Fibroblast of mammary gland (primary cell): Measurements from ENCODE around the gene NLRP10.

Experiments
- DNase-seq: peaks from one replicate; pipeline ENCODE4 v3.0.0-alpha.2; 2010; ENCODE audit warnings: low read depth
- H3K4me3 ChIP-seq: 2 replicates; pipeline ENCODE4 v1.5.1; 2011; ENCODE audit warnings: low read depth, mild to moderate bottlenecking, low read length, moderate library complexity; ENCODE audit not compliant: control insufficient read depth
- TF ChIP-seq, protein P1 (sequence below): conservative IDR thresholded peaks from 2 replicates; pipeline ENCODE4 v1.5.1; 2011; ENCODE audit warnings: low read depth, low read length, inconsistent platforms; ENCODE audit not compliant: control insufficient read depth, insufficient read depth

The NLRP10 gene

DNA sequence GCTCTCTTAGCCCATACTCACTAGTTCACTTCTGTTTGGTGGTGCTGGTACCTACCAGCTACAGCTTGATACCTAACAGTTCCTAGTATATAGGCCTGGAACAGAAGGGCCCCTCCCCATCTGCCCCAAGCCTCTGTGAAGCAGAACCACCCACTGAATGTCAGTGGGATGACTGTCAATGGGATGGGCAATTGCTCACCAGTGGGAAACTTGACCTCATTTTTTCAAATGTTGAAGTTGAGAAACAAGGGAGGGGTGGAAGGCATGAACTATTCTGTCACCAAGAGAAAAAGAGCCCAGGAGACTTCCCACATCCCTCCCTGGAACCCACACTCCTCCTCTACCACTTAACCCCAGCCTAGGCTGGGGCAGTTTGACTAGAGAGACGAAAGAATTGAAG lies at the start of gene NLRP10:
NLRP10 (minus strand) TSS at position 62 of the 400 bp plus-strand sequence. CDS start 1,952 bp downstream, outside the sequence.
- peak; percentile 92 for DNase-seq
- peak within 1 kb of the TSS; percentile 1 for H3K4me3 ChIP-seq
- TF ChIP-seq, protein P1, sequence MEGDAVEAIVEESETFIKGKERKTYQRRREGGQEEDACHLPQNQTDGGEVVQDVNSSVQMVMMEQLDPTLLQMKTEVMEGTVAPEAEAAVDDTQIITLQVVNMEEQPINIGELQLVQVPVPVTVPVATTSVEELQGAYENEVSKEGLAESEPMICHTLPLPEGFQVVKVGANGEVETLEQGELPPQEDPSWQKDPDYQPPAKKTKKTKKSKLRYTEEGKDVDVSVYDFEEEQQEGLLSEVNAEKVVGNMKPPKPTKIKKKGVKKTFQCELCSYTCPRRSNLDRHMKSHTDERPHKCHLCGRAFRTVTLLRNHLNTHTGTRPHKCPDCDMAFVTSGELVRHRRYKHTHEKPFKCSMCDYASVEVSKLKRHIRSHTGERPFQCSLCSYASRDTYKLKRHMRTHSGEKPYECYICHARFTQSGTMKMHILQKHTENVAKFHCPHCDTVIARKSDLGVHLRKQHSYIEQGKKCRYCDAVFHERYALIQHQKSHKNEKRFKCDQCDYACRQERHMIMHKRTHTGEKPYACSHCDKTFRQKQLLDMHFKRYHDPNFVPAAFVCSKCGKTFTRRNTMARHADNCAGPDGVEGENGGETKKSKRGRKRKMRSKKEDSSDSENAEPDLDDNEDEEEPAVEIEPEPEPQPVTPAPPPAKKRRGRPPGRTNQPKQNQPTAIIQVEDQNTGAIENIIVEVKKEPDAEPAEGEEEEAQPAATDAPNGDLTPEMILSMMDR, result no peak

DNA sequence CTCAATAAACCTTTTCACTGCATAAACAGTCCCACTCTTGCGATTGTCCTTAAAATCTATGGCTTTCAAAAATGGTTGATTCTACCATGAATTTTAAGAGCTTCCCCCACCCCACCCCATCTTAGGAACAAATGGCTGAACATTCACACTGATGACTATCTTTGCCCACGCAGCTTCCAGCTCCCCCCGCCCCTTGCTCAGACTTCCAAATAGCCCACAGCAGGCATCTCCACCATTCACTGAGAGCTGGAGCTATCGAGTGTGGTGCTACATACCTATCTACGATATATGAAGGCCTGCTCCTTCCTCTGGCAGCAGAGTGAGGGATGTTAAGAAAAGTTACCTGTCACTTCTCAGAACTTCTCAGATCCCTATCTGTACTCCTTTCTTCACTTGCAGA lies 48.6 kb upstream of the NLRP10 start:
- TF ChIP-seq, protein P1, result no peak
- no peak overlapping the region for H3K4me3 ChIP-seq
- no peak for DNase-seq

DNA sequence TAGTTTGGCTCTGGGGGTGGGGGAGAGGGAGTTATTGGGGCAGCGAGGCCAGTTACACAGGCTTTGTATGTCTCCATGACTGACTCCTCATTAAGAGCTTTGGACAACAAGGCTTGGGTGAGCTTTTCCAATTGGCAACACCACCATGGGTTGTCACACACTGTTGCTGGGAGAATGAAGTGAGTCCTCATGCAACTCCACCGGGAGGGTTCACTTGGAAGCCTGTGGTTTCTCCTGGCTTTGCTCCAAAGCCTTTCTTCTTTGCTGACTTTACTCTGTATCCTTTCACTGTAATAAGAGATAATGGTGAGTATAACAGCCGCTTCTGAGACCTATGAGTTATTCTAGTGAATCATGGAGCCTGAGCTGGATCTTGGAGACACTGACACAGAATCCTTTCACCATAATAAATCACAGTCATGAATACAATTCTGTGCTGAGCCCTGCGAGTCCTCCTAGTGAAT lies 46.8 kb upstream of the NLRP10 start:
- peak; percentile 99 for DNase-seq
- H3K4me3 ChIP-seq, result no peak overlapping the region
- TF ChIP-seq, protein P1, result no peak

- no peak overlapping the region for H3K4me3 ChIP-seq
- no peak for DNase-seq
- TF ChIP-seq, protein P1, result no peak
Observed at GRCh38 chr11:8011371-8011770, 46.1 kb upstream of the NLRP10 start.

DNA sequence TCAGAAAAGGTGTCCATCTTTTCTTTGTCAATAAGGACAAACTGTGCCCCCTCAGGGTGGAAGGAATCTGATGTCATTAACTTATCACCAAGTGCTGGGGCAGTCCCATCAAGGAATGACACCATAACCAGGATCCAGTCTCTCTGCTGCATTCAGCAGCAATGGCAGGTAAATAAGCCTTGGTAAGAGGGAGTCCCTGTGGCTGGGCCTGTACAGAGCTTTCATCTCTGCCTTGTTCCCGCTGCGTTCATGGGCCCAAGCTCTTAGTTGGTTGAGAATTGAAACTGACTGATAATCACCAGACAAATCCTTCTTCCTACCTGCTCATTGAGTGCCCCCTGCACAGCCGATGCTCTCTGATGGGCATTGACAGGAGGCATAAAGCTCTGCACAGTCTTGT lies 44.6 kb upstream of the NLRP10 start:
- no peak for DNase-seq
- H3K4me3 ChIP-seq, result no peak overlapping the region
- TF ChIP-seq, protein P1, result no peak

DNA sequence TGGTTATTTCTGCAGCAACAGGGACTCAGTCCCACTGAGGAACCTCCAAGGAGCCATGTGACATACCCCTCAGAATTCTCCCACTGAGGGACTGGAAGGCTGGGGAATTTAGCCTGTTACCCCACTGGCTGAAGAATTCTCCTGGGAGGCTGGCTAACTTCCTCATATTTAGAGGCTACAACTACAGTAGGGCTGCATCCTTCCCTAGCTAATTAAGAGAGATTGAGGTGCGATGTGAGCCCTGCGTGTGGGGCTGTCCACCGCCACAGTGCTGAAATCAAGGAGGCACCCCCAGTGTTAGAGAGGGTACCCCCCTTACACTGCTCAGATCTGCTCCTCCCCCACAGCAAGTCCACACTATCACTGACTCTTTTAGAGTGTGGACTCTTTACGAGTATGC lies 43.0 kb upstream of the NLRP10 start:
- DNase-seq, result no peak
- no peak overlapping the region for H3K4me3 ChIP-seq
- TF ChIP-seq, protein P1, result no peak
